ENCODE results near the gene BCL11A.

The BCL11A gene

DNA sequence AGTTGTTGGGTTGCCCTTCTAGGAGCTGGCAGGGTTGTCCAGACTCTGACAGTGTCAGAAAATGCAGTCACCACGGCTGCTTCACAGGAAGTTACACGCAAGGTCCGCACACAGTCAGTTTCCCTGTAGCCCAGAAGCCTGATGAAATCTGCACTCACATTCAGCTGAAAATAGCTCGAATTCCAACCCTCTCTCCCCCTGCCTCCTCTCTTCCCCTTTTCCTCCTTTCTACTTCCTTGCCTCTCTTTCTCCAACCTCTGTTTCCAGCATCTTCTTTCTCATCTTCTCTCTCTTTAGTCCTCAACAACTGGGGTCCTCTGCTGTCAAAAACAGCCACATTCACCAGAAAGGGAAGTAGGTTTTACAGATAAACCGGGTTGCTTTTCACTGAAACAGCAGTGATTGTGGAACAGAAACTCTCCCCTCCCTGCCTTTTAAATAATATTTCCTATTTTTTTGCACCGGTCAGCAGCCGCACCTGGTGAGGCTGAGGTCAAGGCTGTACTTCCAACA lies 69.3 kb downstream of the BCL11A start:
- no peak for DNase-seq (ENCODE audit: low spot score)

DNA sequence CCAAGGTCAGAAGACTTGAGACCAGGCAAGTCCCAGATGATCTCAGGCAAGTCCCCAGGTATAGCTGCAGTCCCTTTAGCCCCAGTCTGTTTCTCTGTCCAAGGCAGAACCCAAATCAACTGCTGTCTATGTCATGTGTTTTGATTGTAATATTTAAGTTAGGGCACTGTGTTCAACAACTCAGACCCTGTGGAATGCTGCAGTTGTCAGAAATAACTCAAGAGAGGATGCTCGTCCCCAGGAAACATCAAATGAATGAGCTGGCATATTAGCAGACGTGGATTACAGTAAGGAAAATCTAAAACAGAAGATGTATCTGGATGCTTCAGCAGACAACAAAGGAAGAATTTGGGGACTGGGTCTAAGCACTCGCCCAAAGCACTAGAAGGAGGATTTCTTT lies 70.1 kb downstream of the BCL11A start:
- no peak for DNase-seq (ENCODE audit: low spot score)

DNA sequence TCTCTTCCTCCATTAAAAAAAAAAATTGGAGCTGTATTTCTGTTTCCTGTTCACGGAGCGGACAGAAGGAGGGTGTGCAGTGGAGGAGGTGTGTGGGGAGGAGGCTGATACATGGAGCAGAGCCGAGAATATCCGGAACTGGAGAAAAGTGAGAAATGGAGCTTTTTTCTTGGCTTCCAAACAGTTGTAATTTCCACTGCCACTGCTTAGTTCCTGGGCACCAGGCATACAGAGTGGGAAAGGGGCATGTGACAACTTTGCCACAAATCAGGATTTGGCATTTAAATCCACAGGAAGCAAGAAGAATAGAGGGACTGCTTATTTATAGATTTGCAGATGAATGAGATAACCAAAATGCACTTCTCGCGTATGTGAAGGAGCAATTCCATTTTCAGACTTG lies 71.2 kb downstream of the BCL11A start:
- no peak for DNase-seq (ENCODE audit: low spot score)

DNA sequence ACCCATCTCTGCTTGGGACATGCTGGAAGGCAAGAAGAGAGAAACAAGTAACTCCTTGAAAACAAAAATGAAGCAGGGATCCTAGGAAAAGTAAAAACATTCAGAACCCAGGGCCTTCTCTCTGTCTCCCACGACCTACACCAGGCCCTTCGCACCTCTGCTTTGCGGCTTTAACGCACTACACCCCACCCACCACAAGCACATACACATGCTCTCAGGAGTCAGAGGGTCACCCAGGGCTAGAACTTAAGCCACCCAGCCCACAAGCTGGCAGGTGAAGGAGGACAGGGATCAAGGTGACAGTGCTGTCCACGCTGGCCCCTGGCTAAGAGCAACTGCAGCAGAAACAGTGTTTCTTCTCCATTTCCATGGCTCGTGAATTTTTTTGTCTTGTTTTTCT lies 72.2 kb downstream of the BCL11A start:
- DNase-seq (ENCODE audit: low spot score), result no peak

DNA sequence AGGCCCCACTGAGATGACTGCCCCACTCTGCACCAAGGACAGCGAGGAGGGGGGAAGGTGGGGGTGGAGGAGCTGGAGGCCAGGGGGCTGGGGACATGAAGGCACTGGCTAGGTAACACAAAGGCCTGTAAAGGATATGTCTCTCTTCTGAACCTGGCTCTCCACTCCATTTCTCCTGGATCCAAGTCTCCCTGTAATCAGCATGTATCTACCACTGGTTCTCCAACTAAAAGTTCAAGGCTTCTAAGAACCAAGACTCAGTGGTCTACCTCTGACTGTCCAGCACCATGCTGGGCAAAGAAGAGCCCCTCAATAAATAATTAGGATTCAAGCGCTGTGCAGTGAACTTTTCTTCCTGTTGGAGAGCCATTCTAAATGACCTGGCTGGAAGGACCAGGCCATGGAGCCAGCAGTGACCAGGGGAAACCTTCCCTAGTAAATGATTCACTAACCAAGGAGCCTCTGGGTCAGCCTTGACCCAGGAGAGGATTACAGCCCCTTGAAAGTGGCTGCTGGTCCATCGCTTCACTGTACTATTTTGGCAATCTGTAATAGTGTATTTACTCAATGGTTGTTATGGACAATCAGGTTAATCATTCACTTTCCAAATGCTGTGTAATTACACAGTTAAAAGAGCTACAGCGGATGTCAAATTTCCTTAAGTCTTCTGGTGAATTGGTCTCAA lies 73.2 kb downstream of the BCL11A start:
- DNase-seq (ENCODE audit: low spot score), result no peak

DNA sequence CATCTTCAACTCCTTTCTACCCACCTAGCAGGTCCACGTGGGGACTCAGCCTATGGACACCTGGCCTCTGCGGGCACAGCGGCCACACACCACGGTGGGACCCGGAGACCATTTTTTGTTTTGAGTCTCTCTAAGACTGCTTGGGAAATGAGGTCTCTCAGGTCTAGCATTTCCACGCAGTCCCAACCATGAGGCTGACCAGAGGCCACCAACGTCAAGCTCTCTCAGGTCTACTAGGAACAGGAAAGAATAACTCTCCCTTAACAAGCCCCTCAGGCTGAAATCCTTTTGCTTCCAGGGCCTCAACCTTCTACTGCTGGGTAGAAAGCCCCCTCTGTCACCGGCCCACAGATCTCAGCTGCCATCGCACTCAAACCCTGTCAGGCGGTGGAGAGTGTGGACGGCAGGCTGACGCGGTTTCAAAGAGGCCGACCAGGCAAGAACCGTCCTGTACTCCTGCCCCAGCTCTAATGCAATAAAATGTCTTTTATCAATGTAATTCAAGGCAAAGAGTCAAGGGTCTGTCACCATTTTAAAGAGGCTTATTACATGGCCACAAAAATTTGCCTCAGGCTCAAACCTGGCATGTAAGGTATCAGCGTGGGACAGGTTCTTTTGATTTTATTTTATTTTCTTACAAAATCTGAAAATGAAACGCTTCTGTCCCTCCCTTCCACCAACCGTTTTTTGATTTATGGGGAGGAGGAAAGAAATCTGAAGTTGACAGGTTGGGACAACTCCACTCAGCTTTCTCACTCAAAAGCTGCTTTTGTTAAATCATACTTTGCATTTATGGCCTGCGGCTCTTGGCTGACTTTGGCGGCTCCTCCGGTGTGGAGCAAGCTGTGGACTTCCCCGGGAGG lies 74.0 kb downstream of the BCL11A start:
- DNase-seq (ENCODE audit: low spot score), result no peak

DNA sequence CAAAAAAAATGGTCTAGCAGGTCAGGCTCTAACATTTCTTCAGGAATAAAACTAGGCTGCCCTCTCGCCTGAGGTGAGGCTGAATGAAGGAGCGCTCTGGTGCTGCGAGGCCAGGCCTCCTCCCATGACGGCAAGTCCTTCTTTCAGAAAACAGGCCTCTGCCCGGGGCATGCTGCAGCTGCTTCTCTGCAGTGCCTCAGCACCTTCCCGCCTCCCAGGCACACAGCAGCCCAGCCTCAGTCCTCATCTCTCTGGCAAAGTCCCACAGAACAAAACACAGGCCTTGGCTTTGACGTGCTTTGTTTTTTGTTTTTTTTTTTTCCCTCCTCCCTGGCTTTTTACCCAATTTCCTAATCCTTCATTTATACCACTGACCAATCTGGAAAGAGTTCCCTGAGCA lies 74.8 kb downstream of the BCL11A start:
- no peak for DNase-seq (ENCODE audit: low spot score)

DNA sequence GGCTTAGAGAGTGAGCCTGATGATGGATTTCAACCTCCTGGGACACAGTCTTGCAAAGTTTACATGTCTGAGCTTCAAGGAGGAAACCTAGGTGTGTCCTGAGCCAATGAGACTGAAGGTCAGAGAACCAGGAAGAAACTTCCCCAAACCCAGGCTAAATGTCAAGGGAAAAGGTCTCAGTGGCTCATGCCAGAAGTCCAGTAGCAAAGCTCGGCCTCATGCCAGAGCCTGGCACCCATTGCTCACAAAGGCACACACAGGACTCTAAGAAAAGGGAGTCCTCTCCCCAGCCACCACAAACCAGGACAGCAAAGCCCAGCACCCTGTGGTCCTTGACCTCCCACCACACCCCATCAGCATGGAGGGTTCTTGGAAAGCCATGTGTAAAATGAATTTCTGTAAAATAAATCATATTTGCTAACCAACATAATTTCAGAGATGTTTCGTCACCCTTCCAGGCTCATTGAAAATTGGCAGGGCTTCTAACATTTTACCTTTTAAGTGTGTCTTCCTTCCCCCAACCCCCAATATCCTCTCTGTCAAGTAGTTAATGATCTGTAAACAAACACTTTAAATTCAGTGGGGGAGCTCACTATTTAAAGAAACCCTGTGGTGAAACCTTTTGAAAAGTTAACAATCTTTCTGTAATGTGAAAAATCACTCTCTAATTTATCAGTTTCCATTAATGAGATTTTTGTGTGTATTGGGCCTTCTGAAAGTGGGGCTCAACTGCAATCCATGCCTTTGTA lies 77.1 kb downstream of the BCL11A start:
- no peak for DNase-seq (ENCODE audit: low spot score)

DNA sequence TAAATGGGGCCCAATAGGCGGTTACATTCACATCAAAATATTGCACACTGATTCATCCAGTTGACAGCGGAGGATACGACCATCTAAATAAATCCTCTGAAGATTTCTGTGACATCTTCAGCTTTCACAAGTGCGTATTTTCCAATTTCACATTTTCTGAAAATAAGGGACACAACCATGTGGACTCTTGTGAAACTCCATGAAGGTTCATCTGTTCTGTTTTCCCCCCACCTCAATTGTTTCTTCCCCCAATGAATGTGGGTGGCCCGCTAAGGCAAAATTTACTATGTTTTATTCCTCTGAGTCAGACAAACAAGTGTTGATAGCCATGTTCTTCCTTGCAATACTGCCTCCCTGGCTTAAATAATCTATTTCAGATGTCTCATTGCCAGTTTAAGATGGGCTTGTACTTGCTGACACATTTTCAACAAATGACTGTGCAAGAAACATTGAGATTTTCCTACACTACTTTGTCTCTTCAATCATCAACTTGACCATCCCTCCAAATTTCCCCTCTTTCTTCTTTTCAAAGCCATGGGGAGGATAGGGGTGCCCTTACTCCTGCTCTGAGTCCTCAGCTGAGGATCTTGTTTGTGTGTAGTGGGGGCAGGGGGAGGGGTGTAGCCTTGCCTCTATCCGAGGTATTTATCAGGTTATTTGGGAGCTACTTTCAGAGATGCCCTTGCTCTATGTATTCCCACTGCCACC lies 78.2 kb downstream of the BCL11A start:
- no peak for DNase-seq (ENCODE audit: low spot score)

DNA sequence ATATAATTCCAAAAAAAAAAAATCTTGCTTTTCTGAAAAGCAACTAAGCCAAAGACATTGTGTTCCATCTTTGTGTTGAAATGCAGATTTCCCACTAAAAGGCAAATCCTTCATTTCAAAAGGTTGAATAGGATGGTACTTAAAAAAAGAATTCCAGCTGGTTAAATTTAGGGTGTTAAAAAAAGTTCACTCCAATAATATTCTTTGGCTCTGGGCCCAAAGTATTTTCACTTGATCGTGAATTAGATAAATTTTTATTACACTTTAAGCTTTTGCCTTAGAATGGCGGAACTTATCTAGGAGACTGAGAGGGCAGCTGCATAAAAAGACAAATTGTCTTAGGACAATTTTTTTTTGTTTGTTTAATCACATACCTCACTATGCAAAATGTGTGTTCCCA lies 79.2 kb downstream of the BCL11A start:
- no peak for DNase-seq (ENCODE audit: low spot score)

DNA sequence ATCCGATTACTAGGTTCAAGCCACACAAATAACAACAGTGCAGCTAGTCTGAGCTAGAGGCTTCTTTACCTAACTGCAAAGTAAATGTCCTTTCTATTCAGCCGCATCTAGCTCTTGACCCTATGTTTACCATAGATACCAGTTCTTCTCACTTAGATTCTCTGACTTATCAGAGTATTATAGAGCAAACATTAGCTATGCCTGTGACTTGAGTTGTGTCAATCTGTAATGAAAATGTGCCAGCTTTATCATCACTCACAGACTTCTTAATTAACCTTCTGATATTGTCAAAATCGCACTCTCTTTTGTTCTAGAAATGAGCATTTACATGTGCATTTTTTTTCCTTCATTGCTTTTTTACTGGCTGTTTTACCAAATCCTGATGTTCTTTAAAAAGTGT lies 79.9 kb downstream of the BCL11A start:
- peak; percentile 44 for DNase-seq (ENCODE audit: low spot score)

DNA sequence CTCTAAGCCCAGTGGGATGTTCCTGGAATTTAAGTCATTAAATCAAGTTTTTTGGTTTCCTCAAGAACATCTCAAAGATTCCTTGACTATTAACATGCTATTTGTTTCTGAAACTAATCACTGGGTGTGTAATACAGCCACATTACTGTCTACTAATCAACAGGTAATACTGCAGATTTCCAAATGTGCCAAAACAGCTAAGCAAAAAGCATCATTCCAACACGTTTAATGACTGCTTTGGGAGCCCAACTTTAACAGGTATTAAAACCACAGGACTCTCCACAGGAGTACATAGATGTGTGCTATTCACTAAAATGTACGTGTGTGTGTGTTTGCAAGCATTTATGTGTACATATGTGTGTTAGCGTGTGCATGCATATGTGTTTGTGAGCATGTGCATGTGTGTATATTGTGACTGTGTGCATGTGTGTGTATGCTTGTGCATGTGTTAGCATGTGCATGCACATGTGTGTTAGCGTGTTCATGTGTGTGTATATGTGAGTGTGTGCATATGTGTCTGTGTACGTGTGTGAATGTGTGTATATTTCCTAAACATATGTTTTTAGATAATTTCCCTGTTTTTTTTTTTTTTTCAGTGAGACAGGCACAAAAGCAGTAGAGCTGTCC lies 80.7 kb downstream of the BCL11A start:
- DNase-seq (ENCODE audit: low spot score), result no peak

DNA sequence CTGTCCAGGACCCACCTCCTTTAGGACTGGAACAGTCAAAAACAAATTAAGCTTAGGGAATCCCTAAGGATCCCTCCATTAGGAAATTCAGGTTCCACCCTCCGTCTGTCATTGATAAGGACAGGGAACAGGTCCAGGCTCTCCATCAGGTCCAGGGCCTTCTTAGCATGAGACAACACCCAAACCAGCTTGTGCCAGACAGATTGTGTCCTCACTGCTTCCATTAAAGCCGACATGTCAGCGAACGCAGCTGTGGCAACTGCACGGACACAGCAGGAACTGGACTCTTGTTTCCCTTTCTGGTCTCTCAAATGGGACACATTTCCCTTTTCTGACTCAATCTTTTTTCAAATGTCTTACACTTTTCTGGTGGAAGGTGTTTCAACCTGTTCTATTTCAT lies 81.4 kb downstream of the BCL11A start:
- DNase-seq (ENCODE audit: low spot score), result no peak

DNA sequence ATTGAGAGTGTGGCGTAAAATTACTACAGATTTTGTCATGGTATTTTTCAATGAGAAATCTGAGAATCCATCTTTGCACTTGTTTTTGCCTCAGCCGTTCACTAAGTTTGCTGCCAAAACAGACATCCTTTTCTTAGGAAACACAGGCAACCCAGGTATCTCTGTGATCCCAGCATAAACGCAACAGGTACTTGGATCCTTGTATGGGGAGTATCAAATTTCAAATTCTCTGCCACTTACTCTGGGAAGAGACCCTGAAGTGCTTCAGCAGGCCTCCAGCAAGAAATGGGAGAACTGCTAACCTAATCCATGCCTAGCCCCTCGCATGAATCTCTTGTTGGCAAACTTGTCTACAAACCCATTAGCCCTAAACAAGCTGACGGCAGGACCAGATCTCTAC lies 83.1 kb downstream of the BCL11A start:
- DNase-seq (ENCODE audit: low spot score), result no peak

DNA sequence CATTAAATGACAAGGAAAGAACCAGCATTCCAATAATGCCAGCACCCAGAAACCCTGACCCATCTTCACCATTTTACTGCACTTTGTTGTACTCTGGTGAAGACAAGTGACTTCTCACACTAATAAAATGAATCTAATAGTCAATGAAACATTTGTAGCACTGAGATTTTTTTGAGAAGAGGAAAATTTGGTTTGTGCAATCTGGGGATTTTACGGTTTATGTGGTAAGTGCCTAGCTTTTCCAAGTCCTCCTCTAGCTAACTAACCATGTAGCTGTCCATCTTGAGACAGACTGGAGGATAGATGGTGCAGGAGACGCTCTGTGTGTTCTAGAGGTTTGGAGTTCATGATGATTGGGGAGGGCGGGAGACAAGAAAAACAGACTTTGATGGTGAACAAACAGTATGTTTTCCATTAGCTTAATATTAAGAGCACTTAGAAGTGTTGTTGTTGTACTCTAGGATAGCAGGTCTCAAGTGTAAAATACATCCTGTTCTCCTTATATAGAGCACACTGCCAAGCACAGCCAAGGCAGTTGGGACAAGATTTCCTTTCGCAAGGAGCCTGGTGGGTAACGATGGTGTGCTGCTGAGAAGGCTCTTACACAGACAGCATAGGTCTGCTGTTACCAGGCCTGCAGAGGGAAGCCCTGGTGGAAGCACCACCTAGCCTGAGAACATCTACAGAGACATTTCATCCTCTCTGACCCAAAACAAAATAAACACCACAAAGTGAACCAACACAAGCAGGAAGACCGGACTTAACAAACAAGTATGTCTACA lies 83.7 kb downstream of the BCL11A start:
- no peak for DNase-seq (ENCODE audit: low spot score)

DNA sequence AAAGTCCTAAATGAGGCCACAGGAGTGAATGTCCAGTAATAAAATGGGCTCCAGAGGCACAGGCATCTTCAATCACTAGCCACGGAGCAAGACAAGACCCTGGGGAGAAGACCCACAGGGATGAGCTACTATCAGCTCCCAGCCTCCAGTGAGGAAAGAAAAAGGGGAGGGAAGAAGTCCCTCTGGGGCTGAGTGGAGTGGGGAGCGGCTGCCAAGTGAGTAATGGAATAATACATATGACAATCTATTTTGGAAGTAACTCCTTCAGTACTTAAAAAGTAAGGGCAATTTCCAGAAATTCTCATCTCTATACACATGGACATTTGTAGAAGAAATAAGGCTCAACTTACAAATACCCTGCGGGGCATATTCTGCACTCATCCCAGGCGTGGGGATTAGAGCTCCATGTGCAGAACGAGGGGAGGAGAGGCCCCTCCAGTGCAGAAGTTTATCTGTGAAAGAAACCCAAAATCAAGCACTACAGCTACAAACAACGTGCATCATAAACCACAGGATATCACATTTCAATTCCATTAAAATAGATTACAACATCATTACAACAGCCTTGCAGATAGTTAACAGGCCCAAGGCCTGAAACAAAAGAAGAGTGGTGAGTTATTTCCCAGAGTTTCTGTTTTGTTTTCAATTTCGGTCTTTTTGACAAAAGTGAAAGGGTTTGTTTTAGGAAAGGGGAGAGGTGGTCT lies 84.9 kb downstream of the BCL11A start:
- DNase-seq (ENCODE audit: low spot score), result no peak

DNA sequence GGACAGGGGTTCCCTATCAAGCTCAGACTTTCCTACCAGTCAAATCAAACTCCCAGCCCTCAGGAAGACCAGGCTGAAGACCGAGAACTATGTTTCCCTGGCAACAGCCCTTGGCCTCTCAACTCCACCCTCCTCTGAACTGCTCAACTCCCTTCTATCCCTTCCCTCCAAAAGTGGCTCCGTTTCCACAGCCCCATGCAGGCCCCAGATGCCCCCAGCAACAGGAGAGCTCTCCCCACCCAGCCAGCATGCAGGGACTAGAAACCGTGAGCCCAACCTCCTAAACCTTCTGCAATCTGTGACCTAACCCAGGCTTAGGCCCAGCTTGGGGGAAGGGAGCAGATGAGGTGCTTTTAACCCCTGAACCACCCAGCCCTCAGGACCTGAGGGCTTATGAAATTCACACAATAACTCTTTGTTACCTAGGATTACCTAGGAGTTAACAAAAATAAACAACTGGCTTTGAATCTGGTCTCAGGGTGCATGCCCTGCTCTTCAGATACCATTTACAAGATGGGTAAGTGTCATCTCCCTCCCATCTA lies 87.2 kb downstream of the BCL11A start:
- DNase-seq (ENCODE audit: low spot score), result no peak

DNA sequence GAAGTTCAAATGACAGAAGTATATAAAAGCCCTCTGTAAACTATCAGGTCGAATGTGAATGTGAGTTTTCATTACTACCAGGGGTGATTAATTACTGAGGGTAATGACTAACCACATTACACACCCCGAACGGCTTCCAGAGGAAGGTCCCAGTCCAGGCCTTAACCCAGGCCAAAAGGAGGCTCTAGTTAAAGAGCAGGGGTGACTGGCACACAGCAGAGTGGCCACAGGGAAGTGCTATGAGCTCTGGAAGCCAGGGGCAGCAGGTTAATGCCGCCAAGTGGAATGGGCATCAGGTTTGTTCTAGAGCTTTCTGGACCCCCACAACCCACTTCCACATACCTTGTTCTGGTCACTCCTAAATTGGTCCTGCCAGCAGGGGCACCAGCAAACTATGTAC lies 87.7 kb downstream of the BCL11A start:
- no peak for DNase-seq (ENCODE audit: low spot score)

DNA sequence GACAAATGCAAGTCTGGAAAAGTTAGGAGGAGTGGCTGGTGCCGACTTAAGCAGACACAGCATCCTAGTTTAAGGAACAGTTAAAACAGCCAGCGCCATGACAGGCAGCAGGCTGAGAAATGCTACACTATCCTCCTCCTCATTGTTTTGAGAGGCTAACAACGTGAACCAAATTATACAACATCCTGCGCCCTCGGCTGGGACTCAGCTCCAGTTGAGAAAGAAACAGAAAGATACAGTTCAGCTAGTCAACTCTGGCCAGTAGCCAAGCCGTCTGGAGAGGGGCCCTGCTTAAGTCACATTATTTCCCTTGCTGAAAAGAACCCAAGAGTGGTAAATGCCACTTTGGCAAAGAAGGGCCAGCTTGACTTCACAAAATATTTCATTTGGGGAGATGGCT lies 90.2 kb downstream of the BCL11A start:
- DNase-seq (ENCODE audit: low spot score), result peak; percentile 60
